GM12801 (cell line): ENCODE measurements around the gene XXYLT1.

Source experiments
- CTCF ChIP-seq: IDR thresholded peaks from one replicate; pipeline ENCODE4 v1.5.1; 2011; ENCODE audit warnings: control low read depth; ENCODE audit not compliant: insufficient read length; ENCODE audit errors: extremely low read depth

XXYLT1 gene

GRCh38 chr3:195115600-195116406 is 155.2 kb downstream of the XXYLT1 start:
- no peak for TF ChIP-seq CTCF

GRCh38 chr3:195114786-195115599 is 156.0 kb downstream of the XXYLT1 start:
- TF ChIP-seq CTCF, result no peak

- TF ChIP-seq CTCF, result no peak
Measured at GRCh38 chr3:195113536-195114425, 157.2 kb downstream of the XXYLT1 start.

GRCh38 chr3:195113048-195113447 is 157.9 kb downstream of the XXYLT1 start:
- no peak for TF ChIP-seq CTCF

GRCh38 chr3:195112361-195112791 is 158.6 kb downstream of the XXYLT1 start:
- no peak for TF ChIP-seq CTCF

GRCh38 chr3:195111766-195112165 is 159.2 kb downstream of the XXYLT1 start:
- no peak for TF ChIP-seq CTCF

- TF ChIP-seq CTCF, result no peak
Measured at GRCh38 chr3:195111319-195111705, 159.6 kb downstream of the XXYLT1 start.
